ENCODE measurements around the gene ABHD5.

The ABHD5 gene

GRCh38 chr3:43758592-43759225, 68.0 kb downstream of the ABHD5 start:
- DNase-seq = no peak

- peak; percentile 43 for DNase-seq
Observed at GRCh38 chr3:43759297-43759782, 68.6 kb downstream of the ABHD5 start.

- no peak for DNase-seq
Observed at GRCh38 chr3:43759938-43760337, 69.2 kb downstream of the ABHD5 start.

- DNase-seq = no peak
Observed at GRCh38 chr3:43760938-43761337, 70.2 kb downstream of the ABHD5 start.

GRCh38 chr3:43762451-43762850, 71.7 kb downstream of the ABHD5 start:
- DNase-seq = no peak

- DNase-seq = no peak
Observed at GRCh38 chr3:43764056-43764455, 73.3 kb downstream of the ABHD5 start.

GRCh38 chr3:43764471-43764870, 73.7 kb downstream of the ABHD5 start:
- no peak for DNase-seq

- DNase-seq = no peak
Observed at GRCh38 chr3:43765521-43765971, 74.8 kb downstream of the ABHD5 start.

- peak; percentile 27 for DNase-seq
Observed at GRCh38 chr3:43766672-43767465, 76.1 kb downstream of the ABHD5 start.

- DNase-seq = no peak
Observed at GRCh38 chr3:43768381-43768973, 77.7 kb downstream of the ABHD5 start.

GRCh38 chr3:43769097-43769884, 78.6 kb downstream of the ABHD5 start:
- peak; percentile 99 for DNase-seq

GRCh38 chr3:43769885-43770425, 79.2 kb downstream of the ABHD5 start:
- no peak for DNase-seq

GRCh38 chr3:43770426-43771103, 79.8 kb downstream of the ABHD5 start:
- DNase-seq = peak; percentile 49

- DNase-seq = no peak
Observed at GRCh38 chr3:43771610-43772009, 80.9 kb downstream of the ABHD5 start.

GRCh38 chr3:43773273-43774094, 82.7 kb downstream of the ABHD5 start:
- DNase-seq = no peak

- DNase-seq = no peak
Observed at GRCh38 chr3:43774799-43775198, 84.1 kb downstream of the ABHD5 start.

GRCh38 chr3:43776101-43776500, 85.4 kb downstream of the ABHD5 start:
- DNase-seq = no peak

GRCh38 chr3:43779850-43780249, 89.1 kb downstream of the ABHD5 start:
- no peak for DNase-seq

GRCh38 chr3:43782541-43782940, 91.8 kb downstream of the ABHD5 start:
- DNase-seq = no peak
